ENCODE data around the gene CSNK2A1. TPM values are rescaled to one million over a fixed set of nuclear protein-coding genes. Genes with fewer than 3 reads are reported as not detected.

The CSNK2A1 gene
- total RNA-seq, 6 experiments from 2014 or later = 124 to 150 (median 135) TPM

DNA sequence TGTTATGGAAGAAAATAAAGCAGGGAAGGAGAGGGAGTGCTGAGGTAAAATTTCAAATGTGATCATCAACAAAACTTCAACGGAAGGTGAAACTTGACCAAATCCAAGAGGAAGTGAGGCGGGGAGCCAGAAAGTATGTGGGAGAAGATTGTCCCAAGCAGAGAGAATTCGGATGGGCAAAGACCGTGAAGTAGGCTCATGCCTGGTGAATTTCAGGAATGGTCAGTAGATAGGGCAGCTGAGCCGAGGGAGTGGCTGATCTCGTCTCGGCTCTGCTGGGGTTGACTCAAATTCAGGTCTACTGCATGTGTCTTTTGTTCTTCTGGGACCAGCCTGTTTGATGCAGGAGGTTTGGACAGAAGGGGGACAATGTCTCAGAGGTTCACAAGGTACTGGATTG is 7.0 kb upstream of the CSNK2A1 start:
- Mint-ChIP-seq H3K27me3 (ENCODE audit: insufficient read depth) (peaks cover 27% of the 10 kb centered on the region), H3K36me3 (ENCODE audit: low read depth) (no peaks in the 10 kb centered on the region)
- TF ChIP-seq, protein P1, sequence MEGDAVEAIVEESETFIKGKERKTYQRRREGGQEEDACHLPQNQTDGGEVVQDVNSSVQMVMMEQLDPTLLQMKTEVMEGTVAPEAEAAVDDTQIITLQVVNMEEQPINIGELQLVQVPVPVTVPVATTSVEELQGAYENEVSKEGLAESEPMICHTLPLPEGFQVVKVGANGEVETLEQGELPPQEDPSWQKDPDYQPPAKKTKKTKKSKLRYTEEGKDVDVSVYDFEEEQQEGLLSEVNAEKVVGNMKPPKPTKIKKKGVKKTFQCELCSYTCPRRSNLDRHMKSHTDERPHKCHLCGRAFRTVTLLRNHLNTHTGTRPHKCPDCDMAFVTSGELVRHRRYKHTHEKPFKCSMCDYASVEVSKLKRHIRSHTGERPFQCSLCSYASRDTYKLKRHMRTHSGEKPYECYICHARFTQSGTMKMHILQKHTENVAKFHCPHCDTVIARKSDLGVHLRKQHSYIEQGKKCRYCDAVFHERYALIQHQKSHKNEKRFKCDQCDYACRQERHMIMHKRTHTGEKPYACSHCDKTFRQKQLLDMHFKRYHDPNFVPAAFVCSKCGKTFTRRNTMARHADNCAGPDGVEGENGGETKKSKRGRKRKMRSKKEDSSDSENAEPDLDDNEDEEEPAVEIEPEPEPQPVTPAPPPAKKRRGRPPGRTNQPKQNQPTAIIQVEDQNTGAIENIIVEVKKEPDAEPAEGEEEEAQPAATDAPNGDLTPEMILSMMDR (IDR thresholded peaks at IDR 0.05) = no peak

DNA sequence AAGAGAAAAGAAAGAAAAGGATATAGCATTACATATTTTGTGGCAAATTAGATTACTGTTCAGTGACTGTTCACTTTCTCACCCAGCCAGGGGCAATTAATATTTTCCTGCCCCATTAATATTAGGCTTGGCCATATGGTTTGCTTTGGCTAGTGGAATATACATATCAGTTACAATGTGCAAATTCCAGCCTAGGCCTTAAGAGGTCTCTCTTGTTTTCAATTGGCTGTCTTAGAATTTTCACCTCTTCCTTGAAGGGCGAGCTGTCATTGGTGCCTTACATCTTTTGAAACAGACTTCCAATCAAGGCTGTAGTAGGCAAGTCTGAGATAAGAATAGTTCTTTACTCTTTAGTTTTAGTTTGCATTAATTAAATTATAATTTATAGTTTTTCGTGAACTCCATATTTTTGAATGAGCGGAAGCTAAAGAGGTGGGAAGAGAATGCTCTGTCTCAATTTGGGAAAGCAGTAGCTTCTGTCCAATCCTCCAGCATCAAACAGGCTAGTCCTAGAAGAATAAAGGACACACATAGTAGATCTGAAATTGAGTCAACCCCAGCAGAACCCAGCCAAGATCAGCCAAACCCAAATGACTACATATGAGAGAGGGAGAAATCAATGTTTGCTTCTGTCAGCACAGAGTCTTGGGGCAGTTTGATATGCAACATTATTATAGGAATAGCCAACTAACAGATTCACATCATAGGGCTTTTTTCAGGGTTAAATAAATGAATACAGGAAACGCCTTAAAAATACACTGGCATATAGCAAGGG is 6.3 kb upstream of the CSNK2A1 start:
- DNase-seq = no peak
- Mint-ChIP-seq H3K27ac (no peak overlapping the region), H3K36me3 (ENCODE audit: low read depth) (no peaks in the 10 kb centered on the region)

More for the DNA sequence above, 7.0 kb upstream of the CSNK2A1 start:
- H3K4me3 Mint-ChIP-seq = no peak overlapping the region
- DNase-seq = no peak
- H3K27ac Mint-ChIP-seq = no peak overlapping the region
- no peaks in the 10 kb centered on the region for H3K9me3 Mint-ChIP-seq
- peaks cover 13% of the 10 kb centered on the region for H3K4me1 Mint-ChIP-seq (ENCODE audit: low read depth)

DNA sequence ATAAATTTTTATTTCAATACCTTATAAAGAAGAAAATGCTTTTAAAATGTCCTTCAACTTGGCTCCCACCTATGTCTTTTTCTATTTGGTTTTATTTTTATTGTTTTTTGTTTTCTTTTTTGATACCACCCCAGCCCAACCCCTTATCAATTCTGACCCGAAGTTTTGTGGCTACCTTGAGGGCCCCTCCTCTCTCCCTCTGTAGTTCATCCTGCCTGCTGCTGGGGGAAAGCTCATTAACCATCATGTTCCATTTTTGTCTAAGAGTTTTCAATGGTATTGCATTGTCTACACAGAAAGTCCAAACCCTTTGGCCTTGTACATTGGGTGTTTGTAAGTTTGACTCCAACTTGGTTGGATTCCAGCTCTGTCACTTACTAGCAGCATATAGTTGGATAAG is 5.3 kb upstream of the CSNK2A1 start:
- Mint-ChIP-seq H3K4me1 (ENCODE audit: low read depth) (peaks cover 22% of the 10 kb centered on the region), H3K27me3 (ENCODE audit: insufficient read depth) (peaks cover 22% of the 10 kb centered on the region), H3K4me3 (no peak overlapping the region), H3K36me3 (ENCODE audit: low read depth) (no peaks in the 10 kb centered on the region), H3K9me3 (no peaks in the 10 kb centered on the region), H3K27ac (no peak overlapping the region)
- no peak for DNase-seq
- TF ChIP-seq, protein P1 (IDR thresholded peaks at IDR 0.05) = no peak

More for the DNA sequence above, 6.3 kb upstream of the CSNK2A1 start:
- Mint-ChIP-seq H3K27me3 (ENCODE audit: insufficient read depth) (peaks cover 23% of the 10 kb centered on the region), H3K9me3 (no peaks in the 10 kb centered on the region), H3K4me3 (no peak overlapping the region), H3K4me1 (ENCODE audit: low read depth) (peaks cover 13% of the 10 kb centered on the region)
- TF ChIP-seq, protein P1 (IDR thresholded peaks at IDR 0.05) = no peak

DNA sequence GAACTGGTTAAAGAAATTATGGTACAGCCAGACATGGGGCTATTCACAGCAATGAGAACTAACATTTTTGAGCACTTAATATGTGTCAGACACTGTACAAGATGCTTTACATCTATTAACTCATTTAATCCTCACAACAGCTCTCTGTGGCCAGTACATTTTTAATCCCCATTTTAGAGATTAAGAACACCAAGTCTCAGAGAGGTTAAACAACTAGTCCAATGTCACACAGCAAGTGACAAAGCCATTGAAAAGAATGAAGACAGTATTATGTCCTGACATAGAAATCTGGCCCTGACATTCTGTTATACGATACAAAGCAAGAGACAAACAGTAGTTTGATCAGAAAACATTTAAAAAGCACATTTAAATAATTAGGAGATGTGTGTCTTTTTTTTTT is 3.8 kb upstream of the CSNK2A1 start:
- no peak overlapping the region for H3K27ac Mint-ChIP-seq
- DNase-seq = no peak
- H3K36me3 Mint-ChIP-seq (ENCODE audit: low read depth) = peaks cover 6% of the 10 kb centered on the region
- TF ChIP-seq, protein P1 (IDR thresholded peaks at IDR 0.05) = no peak
- H3K27me3 Mint-ChIP-seq (ENCODE audit: insufficient read depth) = peaks cover 17% of the 10 kb centered on the region
- peaks cover 21% of the 10 kb centered on the region for H3K4me1 Mint-ChIP-seq (ENCODE audit: low read depth)
- peaks cover 5% of the 10 kb centered on the region for H3K9me3 Mint-ChIP-seq
- no peak overlapping the region for H3K4me3 Mint-ChIP-seq

DNA sequence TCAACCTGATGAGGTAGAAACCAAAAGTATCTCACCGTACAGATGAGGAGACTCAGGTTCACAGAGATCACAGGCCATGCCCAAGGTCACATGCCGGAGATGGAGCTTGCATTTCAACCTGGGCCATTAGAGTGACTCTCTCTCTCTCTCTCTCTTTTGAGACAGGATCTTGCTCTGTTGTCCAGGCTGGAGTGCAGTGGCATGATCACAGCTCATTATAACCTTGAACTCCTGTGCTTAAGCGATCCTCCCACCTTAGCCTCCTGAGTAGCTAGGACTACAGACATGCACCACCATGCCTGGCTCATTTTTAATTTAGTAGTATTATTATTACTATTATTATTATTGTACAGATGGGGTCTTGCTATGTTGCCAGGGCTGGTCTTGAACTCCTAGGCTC is 2.8 kb upstream of the CSNK2A1 start:
- TF ChIP-seq, protein P1 (IDR thresholded peaks at IDR 0.05) = no peak

More for the DNA sequence above, 2.8 kb upstream of the CSNK2A1 start:
- DNase-seq = no peak
- peaks cover 9% of the 10 kb centered on the region for H3K9me3 Mint-ChIP-seq
- no peak overlapping the region for H3K27ac Mint-ChIP-seq
- no peak overlapping the region for H3K4me3 Mint-ChIP-seq
- peaks cover 28% of the 10 kb centered on the region for H3K4me1 Mint-ChIP-seq (ENCODE audit: low read depth)
- peaks cover 13% of the 10 kb centered on the region for H3K36me3 Mint-ChIP-seq (ENCODE audit: low read depth)
- H3K27me3 Mint-ChIP-seq (ENCODE audit: insufficient read depth) = peaks cover 14% of the 10 kb centered on the region; the same call in 1 of the 2 replicates

Measured in HFFc6 (cell line).